HG03354 (cell line): ENCODE data around the gene SH3GL1.

Experiments used
- ATAC-seq: cut with Tn5 transposase; IDR thresholded peaks from one replicate; pipeline ENCODE4 v1.9.1; 2021; ENCODE audit warnings: mild to moderate bottlenecking; ENCODE audit not compliant: unreplicated experiment, poor library complexity, severe bottlenecking

Gene SH3GL1

GRCh38 chr19:4378886-4379285 is 21.5 kb downstream of the SH3GL1 start:
- no peak for ATAC-seq

GRCh38 chr19:4376991-4377781 is 23.2 kb downstream of the SH3GL1 start:
- ATAC-seq, result no peak

GRCh38 chr19:4376671-4376990 is 23.7 kb downstream of the SH3GL1 start:
- no peak for ATAC-seq

GRCh38 chr19:4376028-4376670 is 24.2 kb downstream of the SH3GL1 start:
- ATAC-seq, result no peak

- ATAC-seq, result peak; percentile 44
Measured at GRCh38 chr19:4375164-4376027, 25.0 kb downstream of the SH3GL1 start.

GRCh38 chr19:4374498-4375163 is 25.7 kb downstream of the SH3GL1 start:
- ATAC-seq, result no peak

- no peak for ATAC-seq
Measured at GRCh38 chr19:4373601-4374497, 26.5 kb downstream of the SH3GL1 start.

- ATAC-seq, result no peak
Measured at GRCh38 chr19:4373013-4373367, 27.4 kb downstream of the SH3GL1 start.

GRCh38 chr19:4372165-4373012 is 28.0 kb downstream of the SH3GL1 start:
- no peak for ATAC-seq

GRCh38 chr19:4371247-4372164 is 28.8 kb downstream of the SH3GL1 start:
- no peak for ATAC-seq

- ATAC-seq, result no peak
Measured at GRCh38 chr19:4370418-4371041, 29.8 kb downstream of the SH3GL1 start.

GRCh38 chr19:4369888-4370260 is 30.5 kb downstream of the SH3GL1 start:
- ATAC-seq, result peak; percentile 38

GRCh38 chr19:4369109-4369887 is 31.0 kb downstream of the SH3GL1 start:
- peak; percentile 51 for ATAC-seq

GRCh38 chr19:4368128-4368820 is 32.1 kb downstream of the SH3GL1 start:
- no peak for ATAC-seq

GRCh38 chr19:4367781-4368127 is 32.6 kb downstream of the SH3GL1 start:
- ATAC-seq, result no peak

GRCh38 chr19:4367336-4367723 is 33.0 kb downstream of the SH3GL1 start:
- ATAC-seq, result no peak
